HG02885 (cell line): ENCODE measurements around the gene ADGRB2.

Experiments used
- ATAC-seq: cut with Tn5 transposase; IDR thresholded peaks from one replicate; pipeline ENCODE4 v1.9.1; 2021; ENCODE audit warnings: mild to moderate bottlenecking; ENCODE audit not compliant: unreplicated experiment, poor library complexity

The ADGRB2 gene

GRCh38 chr1:31705080-31705866 is 58.9 kb downstream of the ADGRB2 start:
- ATAC-seq, result no peak

DNA sequence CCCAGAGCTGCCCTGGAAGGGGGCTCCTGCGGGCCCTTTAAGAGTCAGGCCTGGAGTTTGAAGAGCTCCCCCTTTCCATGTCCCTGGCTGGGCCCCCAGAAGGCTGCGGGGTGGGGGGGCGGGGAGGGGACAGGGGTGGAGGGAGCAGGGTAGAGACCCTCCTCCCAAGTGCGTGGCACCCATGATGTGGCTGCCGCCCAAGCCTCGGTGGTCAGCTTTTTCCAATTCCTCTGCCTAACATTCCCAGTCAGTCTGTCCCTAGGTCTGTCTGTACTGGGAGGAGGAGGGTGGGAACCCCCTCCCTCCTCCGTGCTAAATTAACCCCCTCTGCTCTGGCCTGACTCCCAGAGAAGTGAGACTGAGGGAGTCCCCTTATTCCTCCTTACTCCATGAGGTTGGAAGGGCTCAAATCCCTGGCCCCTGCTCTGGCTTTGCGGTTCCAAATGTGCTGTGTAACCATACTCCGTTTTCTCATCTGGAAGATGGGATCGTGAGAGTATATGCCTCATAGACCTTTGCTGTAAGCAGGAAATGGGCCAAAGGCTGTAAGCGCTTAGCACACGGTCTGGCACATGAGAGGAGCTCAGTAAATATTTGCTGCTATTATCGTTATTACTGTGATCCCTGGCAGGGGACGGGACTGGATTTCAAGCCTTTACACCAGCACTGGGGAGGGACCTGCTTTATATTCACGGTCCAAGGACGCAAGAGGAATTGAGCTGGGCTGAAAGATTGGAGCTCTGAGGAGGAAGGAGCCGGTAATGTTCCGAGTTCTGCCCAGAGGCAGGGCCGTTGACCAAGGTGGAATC is 59.7 kb downstream of the ADGRB2 start:
- no peak for ATAC-seq

- ATAC-seq, result no peak
Measured at GRCh38 chr1:31703431-31704270, 60.5 kb downstream of the ADGRB2 start, which contains the start of gene COL16A1. COL16A1 (minus strand) TSS chr1:31704017; CDS start chr1:31702193, 1,824 bp downstream.

GRCh38 chr1:31702836-31703404 is 61.2 kb downstream of the ADGRB2 start:
- no peak for ATAC-seq

GRCh38 chr1:31701091-31701736 is 62.9 kb downstream of the ADGRB2 start:
- no peak for ATAC-seq

GRCh38 chr1:31700468-31701090 is 63.6 kb downstream of the ADGRB2 start:
- no peak for ATAC-seq

GRCh38 chr1:31699341-31699891 is 64.7 kb downstream of the ADGRB2 start:
- ATAC-seq, result peak; percentile 34

GRCh38 chr1:31697369-31697984 is 66.7 kb downstream of the ADGRB2 start:
- ATAC-seq, result no peak

DNA sequence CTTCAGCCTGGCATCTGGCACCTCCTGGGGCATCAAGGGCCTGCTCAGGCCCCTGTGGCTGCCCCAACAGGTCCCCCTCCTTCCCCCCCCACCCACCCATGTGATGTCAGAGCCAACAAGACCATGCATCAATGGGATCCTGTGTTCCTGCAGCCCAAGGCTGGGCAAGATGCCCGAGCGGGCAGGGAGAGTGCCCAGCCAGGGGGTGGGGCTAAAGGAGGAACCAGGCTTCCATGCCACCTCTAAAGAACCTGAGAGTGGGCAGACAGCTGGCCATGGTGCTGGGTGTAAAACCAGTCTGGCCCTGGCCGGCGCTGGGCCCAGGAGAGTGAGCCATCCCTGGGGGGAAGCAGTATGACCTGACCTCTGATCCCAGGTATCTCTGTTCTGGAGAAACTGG is 67.9 kb downstream of the ADGRB2 start:
- no peak for ATAC-seq

DNA sequence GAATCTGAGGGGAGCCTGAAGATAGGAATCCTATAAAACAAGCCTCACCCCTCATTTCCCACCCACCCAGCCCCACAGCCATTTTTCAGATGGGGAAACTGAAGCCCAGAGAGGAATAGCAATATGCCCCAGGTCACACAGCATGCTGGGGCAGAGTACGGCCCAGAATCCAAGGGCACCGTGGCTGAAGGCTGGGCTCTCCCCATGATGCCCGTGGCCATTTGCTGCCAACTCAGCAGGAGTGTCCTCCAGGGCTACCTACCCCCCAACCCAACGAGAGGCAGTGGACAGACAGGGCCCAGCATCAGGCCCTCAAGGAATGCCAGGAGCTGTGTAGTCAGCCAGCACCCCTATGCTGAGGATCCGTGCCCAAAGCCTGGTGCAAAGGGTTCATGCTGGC is 68.8 kb downstream of the ADGRB2 start:
- ATAC-seq, result no peak

DNA sequence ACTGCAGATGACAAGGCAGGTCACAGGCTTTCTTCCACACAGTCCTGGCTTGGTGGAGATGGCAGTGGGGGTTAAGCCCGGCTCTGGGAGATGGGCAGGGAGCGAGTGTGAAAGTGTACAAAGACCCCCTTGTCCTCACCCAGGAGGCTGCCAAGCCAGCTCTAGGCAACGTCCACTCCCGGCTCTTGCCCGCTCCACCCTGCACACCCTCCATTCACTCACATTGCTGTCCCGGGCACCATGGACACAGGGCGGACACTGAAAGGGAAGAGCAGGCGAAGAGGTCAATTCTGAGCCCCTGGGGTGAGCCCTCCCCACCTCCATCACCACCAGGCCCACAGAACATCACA is 69.2 kb downstream of the ADGRB2 start:
- ATAC-seq, result no peak

DNA sequence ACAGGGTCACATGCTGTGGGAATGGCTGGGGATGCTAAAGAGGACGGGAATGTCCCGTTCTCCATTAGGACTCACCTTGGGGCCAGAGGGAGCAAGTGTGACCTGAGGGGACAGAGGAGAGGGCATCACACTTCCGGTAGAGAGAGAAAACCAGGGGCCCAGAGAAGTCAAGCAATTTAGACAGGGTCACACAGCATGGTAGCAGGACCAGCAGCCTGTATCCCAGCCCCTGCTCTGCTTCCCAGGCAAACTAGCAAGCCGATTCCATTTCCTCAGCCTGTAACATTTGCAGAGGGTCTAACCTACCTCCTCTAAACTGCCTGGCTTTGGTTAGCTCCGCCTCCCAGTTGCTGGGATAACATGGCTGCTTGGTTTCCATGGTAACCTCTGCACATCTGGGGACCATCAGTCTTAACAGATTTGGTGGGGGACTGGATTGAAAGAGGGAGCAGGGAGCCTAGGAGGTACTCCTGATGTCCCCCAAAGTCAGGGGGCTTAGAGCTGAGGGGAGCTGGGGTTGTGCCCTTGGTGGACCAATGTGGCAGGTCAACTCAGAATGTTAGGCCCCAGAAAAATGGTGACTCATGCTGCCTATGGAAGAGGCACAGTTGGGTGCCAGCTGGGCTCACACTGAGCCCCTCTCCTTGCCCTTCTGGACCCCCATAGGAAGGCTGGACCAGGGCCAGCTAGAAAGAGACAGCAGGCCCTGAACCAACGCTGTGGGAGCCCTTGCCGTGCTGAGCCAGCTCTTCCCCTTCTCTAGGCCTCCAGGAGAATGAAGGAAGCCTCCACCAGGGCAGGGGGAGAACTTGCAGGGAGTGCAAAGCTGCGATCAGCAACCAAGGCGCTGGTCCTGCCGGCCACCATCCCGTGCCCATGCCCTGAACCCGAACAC is 69.8 kb downstream of the ADGRB2 start:
- ATAC-seq, result no peak

- ATAC-seq, result no peak
Measured at GRCh38 chr1:31693231-31693630, 70.9 kb downstream of the ADGRB2 start.

DNA sequence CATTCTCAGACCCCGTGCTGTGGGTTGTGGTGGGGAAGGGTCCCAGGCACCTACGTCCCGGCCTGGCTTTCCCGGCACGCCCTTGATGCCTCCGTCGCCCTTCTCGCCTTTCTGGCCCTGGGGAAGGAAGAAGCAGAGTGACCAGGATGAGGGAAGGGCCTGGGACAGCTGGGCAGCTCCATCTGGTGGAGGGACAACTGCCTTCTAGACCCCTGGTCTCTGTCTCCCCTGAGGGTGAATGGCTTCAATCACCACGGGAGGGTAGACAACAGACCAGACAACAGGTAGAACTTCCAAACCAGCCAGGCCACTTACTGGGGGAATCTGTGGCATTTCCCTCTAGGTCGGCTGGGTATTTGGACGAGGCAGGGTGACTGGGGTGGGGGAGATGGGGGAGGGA is 72.2 kb downstream of the ADGRB2 start:
- no peak for ATAC-seq

DNA sequence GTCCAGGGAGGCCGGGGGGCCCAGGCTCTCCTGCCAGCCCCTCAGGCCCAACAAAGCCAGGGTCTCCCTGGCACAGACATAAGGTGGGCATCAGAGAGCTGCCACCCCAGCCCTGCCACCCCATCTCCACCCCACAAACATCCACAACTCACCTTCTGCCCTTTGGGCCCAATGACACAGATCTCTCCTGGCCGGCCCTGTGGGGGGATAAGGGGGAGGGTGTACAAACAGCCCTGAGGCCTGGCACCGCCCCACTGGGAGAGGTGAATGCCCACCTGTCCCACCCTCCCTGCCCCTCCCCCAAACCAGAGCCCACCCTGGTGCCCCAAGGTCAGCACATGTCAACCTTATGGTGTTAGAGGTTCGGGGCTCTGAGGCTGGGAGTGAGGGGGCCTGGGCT is 72.7 kb downstream of the ADGRB2 start:
- ATAC-seq, result no peak

GRCh38 chr1:31690921-31691320 is 73.2 kb downstream of the ADGRB2 start:
- ATAC-seq, result no peak

DNA sequence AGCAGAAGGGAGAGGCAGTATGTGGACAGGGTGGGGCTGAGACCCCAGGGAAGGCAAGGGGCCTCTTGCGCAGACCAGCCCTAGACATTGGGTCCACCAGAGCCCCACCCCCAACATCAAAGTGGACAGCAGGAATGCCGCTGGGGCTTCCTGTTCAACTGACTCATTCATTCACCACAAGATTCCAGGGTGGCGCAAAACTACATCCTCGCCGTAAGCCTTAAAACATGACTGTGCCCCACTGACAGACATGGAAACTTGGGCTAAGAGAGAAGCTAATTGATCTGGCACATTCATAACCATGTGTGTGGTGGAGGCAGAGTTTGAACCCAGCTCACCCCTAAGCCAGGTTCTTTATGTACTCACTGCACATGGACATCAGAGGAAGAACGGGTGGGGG is 74.3 kb downstream of the ADGRB2 start:
- no peak for ATAC-seq

GRCh38 chr1:31689379-31689778 is 74.8 kb downstream of the ADGRB2 start:
- no peak for ATAC-seq
